ENCODE results near the gene FLNC. TPM values are rescaled to one million over a fixed set of nuclear protein-coding genes. Genes with fewer than 3 reads are reported as not detected.

The FLNC gene, protein sequence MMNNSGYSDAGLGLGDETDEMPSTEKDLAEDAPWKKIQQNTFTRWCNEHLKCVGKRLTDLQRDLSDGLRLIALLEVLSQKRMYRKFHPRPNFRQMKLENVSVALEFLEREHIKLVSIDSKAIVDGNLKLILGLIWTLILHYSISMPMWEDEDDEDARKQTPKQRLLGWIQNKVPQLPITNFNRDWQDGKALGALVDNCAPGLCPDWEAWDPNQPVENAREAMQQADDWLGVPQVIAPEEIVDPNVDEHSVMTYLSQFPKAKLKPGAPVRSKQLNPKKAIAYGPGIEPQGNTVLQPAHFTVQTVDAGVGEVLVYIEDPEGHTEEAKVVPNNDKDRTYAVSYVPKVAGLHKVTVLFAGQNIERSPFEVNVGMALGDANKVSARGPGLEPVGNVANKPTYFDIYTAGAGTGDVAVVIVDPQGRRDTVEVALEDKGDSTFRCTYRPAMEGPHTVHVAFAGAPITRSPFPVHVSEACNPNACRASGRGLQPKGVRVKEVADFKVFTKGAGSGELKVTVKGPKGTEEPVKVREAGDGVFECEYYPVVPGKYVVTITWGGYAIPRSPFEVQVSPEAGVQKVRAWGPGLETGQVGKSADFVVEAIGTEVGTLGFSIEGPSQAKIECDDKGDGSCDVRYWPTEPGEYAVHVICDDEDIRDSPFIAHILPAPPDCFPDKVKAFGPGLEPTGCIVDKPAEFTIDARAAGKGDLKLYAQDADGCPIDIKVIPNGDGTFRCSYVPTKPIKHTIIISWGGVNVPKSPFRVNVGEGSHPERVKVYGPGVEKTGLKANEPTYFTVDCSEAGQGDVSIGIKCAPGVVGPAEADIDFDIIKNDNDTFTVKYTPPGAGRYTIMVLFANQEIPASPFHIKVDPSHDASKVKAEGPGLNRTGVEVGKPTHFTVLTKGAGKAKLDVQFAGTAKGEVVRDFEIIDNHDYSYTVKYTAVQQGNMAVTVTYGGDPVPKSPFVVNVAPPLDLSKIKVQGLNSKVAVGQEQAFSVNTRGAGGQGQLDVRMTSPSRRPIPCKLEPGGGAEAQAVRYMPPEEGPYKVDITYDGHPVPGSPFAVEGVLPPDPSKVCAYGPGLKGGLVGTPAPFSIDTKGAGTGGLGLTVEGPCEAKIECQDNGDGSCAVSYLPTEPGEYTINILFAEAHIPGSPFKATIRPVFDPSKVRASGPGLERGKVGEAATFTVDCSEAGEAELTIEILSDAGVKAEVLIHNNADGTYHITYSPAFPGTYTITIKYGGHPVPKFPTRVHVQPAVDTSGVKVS (N-terminal part only)
- total RNA-seq = 324 and 363 TPM in 2 replicates

DNA sequence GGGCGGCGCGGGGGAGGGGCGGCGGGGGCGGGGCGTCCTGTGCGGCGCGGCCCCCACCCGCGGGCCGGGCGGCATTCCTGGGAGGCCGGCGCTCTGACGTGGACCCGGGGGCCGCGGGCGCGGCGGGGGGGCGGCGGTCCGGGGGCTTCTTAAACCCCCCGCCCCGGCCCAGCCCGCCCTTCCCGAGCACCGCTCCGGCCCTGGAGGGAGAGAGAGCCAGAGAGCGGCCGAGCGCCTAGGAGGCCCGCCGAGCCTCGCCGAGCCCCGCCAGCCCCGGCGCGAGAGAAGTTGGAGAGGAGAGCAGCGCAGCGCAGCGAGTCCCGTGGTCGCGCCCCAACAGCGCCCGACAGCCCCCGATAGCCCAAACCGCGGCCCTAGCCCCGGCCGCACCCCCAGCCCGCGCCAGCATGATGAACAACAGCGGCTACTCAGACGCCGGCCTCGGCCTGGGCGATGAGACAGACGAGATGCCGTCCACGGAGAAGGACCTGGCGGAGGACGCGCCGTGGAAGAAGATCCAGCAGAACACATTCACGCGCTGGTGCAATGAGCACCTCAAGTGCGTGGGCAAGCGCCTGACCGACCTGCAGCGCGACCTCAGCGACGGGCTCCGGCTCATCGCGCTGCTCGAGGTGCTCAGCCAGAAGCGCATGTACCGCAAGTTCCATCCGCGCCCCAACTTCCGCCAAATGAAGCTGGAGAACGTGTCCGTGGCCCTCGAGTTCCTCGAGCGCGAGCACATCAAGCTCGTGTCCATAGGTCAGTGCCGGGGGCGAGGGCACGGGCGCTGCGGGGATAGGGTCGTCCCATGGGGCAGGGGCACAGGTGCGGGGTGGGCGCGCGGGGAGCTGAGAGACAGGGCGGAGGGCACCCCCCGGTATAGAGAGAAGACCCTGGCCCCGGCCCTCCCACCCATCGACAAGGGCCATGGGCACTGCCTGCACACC lies at the start of gene FLNC:
FLNC (plus strand) TSS at position 176 of the 947 bp plus-strand sequence; CDS start at position 408, 232 bp downstream.

DNA sequence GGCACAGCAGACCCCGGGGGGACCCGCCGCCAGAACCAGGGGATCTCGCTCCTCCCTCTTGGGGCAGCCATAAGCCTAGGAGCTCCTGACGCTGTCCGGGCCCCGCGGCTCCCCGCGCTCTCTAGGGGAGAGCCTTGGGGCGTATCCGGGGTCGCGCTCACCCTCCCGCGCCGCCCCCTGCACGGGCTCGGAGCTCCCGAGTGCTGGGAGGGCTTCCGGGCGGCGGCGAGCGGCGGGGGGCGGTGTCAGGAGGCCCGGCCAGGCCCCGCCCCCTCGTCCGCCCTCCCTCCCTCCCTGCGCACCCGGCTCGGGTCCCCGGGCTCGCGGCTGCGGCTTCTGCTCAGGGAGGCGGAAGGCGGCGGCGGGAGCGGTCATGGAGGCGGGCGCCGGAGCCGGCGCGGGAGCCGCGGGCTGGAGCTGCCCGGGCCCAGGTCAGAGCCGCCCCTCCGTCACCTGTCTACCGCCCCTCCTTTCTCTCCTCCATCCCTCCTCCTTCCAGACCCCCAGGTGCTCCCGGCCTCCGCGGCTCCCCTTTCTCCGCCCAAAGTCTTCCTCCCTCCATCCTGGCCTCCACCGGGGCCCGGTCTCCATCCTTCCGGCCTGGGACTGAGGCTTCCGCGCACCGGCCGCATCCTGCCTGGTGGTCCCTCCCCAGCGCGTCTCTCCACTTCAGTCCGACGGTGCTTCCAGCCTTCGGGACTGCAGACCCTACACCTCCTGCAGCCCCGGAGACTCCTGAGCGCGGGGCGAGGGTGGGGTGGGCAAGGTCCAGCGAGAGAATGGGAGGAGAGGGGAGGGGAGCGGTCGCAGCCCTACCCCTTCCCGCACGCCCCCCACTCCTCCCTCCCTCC lies 38.9 kb upstream of the FLNC start, which contains the start of gene CCDC136:
CCDC136 (plus strand) TSS at position 848 of the 851 bp plus-strand sequence. CDS start 444 bp downstream, outside the sequence.

DNA sequence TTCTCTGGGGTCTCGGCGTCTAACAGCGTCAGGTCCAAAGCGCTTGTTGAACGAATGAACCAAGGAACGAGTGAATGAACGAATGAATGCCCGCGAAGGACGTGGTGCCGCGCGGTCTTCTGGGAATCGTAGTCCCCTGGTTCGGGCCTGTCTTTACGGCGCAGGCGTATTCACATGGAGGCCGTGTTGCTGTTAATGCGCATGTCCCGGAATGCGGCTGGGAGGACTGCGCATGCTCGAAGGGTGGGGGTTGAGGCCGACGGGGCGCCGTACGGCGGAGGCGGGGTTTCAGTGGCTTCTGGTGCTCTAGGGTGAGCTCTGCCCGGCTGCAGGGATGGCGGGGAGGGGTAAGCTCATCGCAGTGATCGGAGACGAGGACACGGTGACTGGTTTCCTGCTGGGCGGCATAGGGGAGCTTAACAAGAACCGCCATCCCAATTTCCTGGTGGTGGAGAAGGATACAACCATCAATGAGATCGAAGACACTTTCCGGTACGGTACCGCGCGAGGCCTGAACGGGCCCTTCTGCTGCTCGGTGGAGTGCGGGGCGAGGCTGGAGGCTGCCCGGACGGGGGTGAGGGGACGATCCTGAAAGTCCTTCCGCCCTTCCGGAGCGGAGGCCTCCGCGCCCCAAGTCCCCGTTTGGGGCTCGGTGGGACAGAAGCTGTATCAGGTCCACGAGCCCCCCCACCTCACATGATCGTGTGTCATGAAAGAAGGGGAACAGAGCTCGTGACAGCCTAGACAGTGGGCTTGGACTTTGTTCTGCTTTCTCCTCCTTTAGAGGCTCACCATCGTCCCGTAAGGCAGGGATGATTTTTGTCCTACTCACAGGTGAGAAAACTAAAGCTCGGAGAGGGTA lies 32.6 kb downstream of the FLNC start, which contains the start of gene ATP6V1F:
ATP6V1F (plus strand) TSS at position 286 of the 862 bp plus-strand sequence; CDS start at position 335, 49 bp downstream.

Other genes starting within 250 kb of the FLNC start
- gene GARIN1A, start 158.1 kb upstream of the FLNC start, total RNA-seq = 1.3 and 1.4 TPM in 2 replicates
- gene CALU, start 91.0 kb upstream of the FLNC start, total RNA-seq = 911 and 1,126 TPM in 2 replicates
- gene OPN1SW, start 54.6 kb upstream of the FLNC start, total RNA-seq = not detected in 2 replicates
- gene CCDC136, start 38.4 kb upstream of the FLNC start, total RNA-seq = 6.3 and 7.5 TPM in 2 replicates
- gene ATP6V1F, start 32.5 kb downstream of the FLNC start, total RNA-seq = 87.7 and 101 TPM in 2 replicates
- gene KCP, start 80.3 kb downstream of the FLNC start, total RNA-seq = 0.69 and 0.78 TPM in 2 replicates
- gene IRF5, start 107.5 kb downstream of the FLNC start, total RNA-seq = 0.13 TPM in 2 replicates
- 58.7 and 67.2 TPM in 2 replicates for gene TNPO3, start 224.7 kb downstream of the FLNC start, total RNA-seq